HepG2 (cell line): Measurements from ENCODE around the gene RPAP2. TPM values are rescaled to one million over a fixed set of nuclear protein-coding genes. Genes with fewer than 3 reads are reported as not detected.
A peak's percentile ranks its signal among the peaks of the same experiment; 100 is the strongest.

Experiments used
- ATF5 ChIP-seq: sonication (generic); formaldehyde crosslinking; IDR thresholded peaks from 2 replicates; pipeline ENCODE4 v1.4.0; 2020; ENCODE audit warnings: mild to moderate bottlenecking, low read depth, missing genetic modification reagents
- DZIP1 ChIP-seq: sonication (generic); formaldehyde crosslinking; IDR thresholded peaks from 2 replicates; pipeline ENCODE4 v1.5.0; 2020; ENCODE audit warnings: mild to moderate bottlenecking, missing genetic modification reagents
- FOXC1 ChIP-seq: sonication (generic); formaldehyde crosslinking; IDR thresholded peaks from 2 replicates; pipeline ENCODE4 v1.8.0; 2022; ENCODE audit warnings: mild to moderate bottlenecking, missing genetic modification reagents, borderline replicate concordance
- FOXK2 ChIP-seq: fragments of 450-650 bp; IDR thresholded peaks from 2 replicates; pipeline ENCODE4 v1.6.1; 2016
- HOXA5 ChIP-seq: sonication (generic); formaldehyde crosslinking; IDR thresholded peaks from 2 replicates; pipeline ENCODE4 v1.4.0; 2020; ENCODE audit warnings: missing genetic modification reagents
- JUND ChIP-seq: sonication (generic); formaldehyde crosslinking; IDR thresholded peaks from 2 replicates; pipeline ENCODE4 v1.8.0; 2022; ENCODE audit warnings: mild to moderate bottlenecking, missing genetic modification reagents
- SAP130 ChIP-seq: IDR thresholded peaks from 2 replicates; pipeline ENCODE4 v1.6.1; 2016; ENCODE audit warnings: low read depth
- SMYD3 ChIP-seq: sonication (generic); formaldehyde crosslinking; IDR thresholded peaks from 2 replicates; pipeline ENCODE4 v1.8.1; 2023; ENCODE audit warnings: mild to moderate bottlenecking, missing genetic modification reagents
- TFE3 ChIP-seq: IDR thresholded peaks from 2 replicates; pipeline ENCODE4 v1.6.1; 2016
- ZBTB44 ChIP-seq: sonication (generic); formaldehyde crosslinking; IDR thresholded peaks from 2 replicates; pipeline ENCODE4 v1.4.0; 2020; ENCODE audit warnings: missing genetic modification reagents
- ZNF264 ChIP-seq: sonication (generic); formaldehyde crosslinking; IDR thresholded peaks from 2 replicates; pipeline ENCODE4 v1.4.0; 2020; ENCODE audit warnings: missing genetic modification reagents
- ZNF292 ChIP-seq: sonication (generic); formaldehyde crosslinking; IDR thresholded peaks from 2 replicates; pipeline ENCODE4 v1.8.1; 2022; ENCODE audit warnings: mild to moderate bottlenecking, low read depth, missing genetic modification reagents, borderline replicate concordance
- ZNF564 ChIP-seq: sonication (generic); formaldehyde crosslinking; IDR thresholded peaks from 2 replicates; pipeline ENCODE4 v1.8.1; 2023; ENCODE audit warnings: mild to moderate bottlenecking, missing genetic modification reagents
- ZNF75D ChIP-seq: sonication (generic); formaldehyde crosslinking; IDR thresholded peaks from 2 replicates; pipeline ENCODE4 v1.8.1; 2023; ENCODE audit warnings: missing genetic modification reagents, mild to moderate bottlenecking, borderline replicate concordance
- polyA plus RNA-seq, 8 experiments: library from polyadenylated mRNA; depleted of rRNA in 3 of 8; stranded (reverse) in 7 of 8; unstranded in 1 of 8; fragments of >200 nt; fragmentation: Illumina TruSeq in 4 of 8; extraction: Trizol in 4 of 8; gene quantifications; 2 replicates each; pipeline versions ENCODE4 v1.2.1 to v1.2.3, GENCODE V29; 2011 to 2016; ENCODE audit warnings: low read depth in 4 of 8, missing spikeins in 1 of 8, mixed read lengths in 1 of 8; ENCODE audit not compliant: insufficient read depth in 1 of 8
- total RNA-seq, 5 experiments: library from RNA; depleted of rRNA; stranded (reverse); fragments of >200 nt; fragmentation: Illumina TruSeq; extraction: Trizol; gene quantifications; 2 replicates each; pipeline ENCODE4 v1.2.3, GENCODE V29; 2016; ENCODE audit warnings: low read depth in 1 of 5
- TF ChIP-seq, protein P1 (sequence below): sonication (generic); formaldehyde crosslinking; IDR thresholded peaks from 2 replicates; pipeline ENCODE4 v1.4.0; 2020; ENCODE audit warnings: missing genetic modification reagents, borderline replicate concordance
- TF ChIP-seq, protein P2 (sequence below): sonication (generic); formaldehyde crosslinking; IDR thresholded peaks from 2 replicates; pipeline ENCODE4 v1.4.0; 2020; ENCODE audit warnings: missing genetic modification reagents

Gene RPAP2
- total and polyA plus RNA-seq, 2 of the 13 experiments (the other 11 are each of a cell fraction or from before 2014, with no cell fraction given) = 10.0 to 34.8 TPM

DNA sequence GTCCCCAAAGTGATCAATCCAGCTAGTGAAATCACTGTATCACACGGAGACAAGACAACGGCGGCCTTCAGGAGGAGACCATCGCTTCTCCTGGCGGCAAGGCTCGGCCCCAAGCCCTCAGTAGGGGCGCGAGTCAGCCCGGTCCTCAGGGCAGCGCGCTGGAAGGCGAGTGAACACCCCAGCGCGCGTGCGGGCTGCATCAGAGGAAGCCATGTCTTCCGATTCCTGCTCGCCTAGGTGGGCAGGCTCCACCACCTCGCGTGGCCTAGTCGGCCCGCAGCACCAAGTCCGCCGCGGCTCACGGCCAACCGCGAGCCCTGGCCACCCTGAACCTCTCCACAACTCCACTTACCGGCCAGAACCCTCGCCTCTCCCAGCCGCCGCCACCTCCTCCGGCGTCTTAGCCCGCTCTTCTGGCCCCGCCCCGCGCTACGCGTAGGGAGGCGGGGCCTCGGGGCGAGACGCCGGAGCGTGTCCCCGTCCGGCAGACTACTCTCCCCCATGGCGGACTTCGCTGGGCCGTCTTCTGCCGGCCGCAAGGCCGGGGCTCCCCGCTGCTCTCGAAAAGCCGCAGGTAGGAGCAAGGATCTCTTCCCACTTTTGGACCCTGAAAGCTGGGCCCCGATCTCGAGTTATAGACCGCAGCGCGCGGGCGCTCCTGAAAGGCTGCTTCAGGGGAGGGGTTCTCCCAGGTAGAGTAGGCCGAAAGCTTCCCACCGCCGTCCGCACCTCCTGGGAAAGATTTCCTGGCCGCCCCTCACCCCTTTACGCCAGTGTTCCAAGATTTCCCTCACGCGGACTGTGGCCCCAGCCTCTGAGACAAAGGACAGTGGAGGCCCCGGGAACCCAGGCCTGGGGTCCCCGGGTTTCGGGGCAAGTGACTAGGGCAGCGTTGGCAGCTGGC lies at the start of gene RPAP2, which contains the start of gene GLMN (continued):
- TF ChIP-seq, protein P1, sequence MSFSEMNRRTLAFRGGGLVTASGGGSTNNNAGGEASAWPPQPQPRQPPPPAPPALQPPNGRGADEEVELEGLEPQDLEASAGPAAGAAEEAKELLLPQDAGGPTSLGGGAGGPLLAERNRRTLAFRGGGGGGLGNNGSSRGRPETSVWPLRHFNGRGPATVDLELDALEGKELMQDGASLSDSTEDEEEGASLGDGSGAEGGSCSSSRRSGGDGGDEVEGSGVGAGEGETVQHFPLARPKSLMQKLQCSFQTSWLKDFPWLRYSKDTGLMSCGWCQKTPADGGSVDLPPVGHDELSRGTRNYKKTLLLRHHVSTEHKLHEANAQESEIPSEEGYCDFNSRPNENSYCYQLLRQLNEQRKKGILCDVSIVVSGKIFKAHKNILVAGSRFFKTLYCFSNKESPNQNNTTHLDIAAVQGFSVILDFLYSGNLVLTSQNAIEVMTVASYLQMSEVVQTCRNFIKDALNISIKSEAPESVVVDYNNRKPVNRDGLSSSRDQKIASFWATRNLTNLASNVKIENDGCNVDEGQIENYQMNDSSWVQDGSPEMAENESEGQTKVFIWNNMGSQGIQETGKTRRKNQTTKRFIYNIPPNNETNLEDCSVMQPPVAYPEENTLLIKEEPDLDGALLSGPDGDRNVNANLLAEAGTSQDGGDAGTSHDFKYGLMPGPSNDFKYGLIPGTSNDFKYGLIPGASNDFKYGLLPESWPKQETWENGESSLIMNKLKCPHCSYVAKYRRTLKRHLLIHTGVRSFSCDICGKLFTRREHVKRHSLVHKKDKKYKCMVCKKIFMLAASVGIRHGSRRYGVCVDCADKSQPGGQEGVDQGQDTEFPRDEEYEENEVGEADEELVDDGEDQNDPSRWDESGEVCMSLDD = peak; percentile 53; the same call in 1 of the 2 replicates
- peak; percentile 80; the same call in 1 of the 2 replicates for TF ChIP-seq ZNF292 (CRISPR knock-in tag)
- TF ChIP-seq ZNF564 (CRISPR knock-in tag) = peak; percentile 35; the same call in 1 of the 2 replicates
- peak; percentile 89 for TF ChIP-seq FOXC1 (CRISPR knock-in tag)
- no peak for TF ChIP-seq FOXK2
- peak; percentile 13; the same call in 1 of the 2 replicates for TF ChIP-seq SMYD3 (CRISPR knock-in tag)
- TF ChIP-seq TFE3 (CRISPR knock-in tag) = peak; percentile 69
- TF ChIP-seq JUND (CRISPR knock-in tag) = 0 out of 2 replicates have a peak, but pooled peaks have one; percentile 29
- TF ChIP-seq, protein P2, sequence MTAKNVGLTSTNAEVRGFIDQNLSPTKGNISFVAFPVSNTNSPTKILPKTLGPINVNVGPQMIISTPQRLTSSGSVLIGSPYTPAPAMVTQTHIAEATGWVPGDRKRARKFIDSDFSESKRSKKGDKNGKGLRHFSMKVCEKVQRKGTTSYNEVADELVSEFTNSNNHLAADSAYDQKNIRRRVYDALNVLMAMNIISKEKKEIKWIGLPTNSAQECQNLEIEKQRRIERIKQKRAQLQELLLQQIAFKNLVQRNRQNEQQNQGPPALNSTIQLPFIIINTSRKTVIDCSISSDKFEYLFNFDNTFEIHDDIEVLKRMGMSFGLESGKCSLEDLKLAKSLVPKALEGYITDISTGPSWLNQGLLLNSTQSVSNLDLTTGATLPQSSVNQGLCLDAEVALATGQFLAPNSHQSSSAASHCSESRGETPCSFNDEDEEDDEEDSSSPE (CRISPR knock-in tag) = peak; percentile 79
- TF ChIP-seq ZNF75D (CRISPR knock-in tag) = no peak
- no peak for TF ChIP-seq DZIP1 (CRISPR knock-in tag)
- TF ChIP-seq ZBTB44 = 0 out of 2 replicates have a peak, but pooled peaks have one; percentile 44
- 0 out of 2 replicates have a peak, but pooled peaks have one; percentile 40 for TF ChIP-seq ATF5 (CRISPR knock-in tag)
- peak; percentile 45 for TF ChIP-seq HOXA5 (CRISPR knock-in tag)
- peak; percentile 81; the same call in 1 of the 2 replicates for TF ChIP-seq ZNF264 (CRISPR knock-in tag)
- peak; percentile 83 for TF ChIP-seq SAP130 (CRISPR knock-in tag)
